ENCODE results near the gene MTMR3.

Gene MTMR3

DNA sequence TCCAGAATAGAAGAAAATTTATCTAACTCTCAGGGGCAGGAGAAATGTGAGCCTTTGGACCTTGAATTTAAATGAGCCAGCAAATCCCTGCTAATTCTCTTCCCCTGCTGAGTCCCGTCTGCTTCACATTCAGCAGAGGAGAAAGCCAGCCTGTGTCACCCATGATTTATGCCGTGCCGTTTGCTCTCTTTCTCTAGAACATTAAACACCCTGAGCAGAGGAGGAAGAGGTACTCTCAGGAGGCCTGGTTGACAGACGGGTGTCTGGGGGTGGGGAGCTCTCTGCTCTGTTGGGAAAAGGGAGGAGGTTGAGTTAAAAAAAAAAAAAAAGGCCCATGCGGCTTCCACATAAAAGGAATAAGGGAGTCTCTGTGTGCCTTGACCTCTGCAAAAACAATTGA is 11.3 kb upstream of the MTMR3 start:
- no peak for DNase-seq

DNA sequence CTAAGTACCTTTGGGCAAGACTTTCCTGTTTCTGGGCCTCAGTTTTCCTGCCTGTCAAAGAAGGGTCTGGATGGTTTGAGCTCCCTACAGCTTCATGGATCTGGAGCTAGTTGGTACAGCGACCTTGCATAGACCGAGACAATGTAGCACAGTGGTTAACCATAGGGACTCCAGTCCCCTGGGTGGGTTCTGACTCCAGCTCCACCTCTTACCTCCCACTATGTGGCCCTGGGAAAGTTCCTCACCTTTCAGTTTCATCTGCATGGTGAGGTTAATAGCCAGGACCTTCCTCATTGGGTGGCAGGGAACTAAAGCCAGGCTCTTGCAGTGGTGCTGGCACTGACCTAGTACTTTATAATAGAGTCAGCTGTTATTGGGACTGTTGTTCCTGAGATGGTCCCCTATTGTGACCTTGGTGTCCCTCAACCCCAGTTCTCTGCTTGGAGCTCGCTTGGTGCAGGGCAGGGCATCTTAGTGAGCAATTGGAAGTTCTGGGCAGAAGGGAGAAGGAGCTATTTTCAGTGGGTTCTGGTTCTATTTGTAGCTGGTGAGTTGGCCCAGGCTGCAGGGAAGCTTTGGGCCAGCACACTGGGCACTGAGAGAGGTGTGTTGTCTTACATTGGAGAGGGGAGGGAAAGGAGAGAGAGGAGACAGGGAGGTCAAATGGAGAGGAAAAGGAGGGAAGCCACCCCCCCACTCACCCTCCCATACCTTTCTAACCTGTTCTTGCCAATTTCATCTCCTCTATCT is 10.7 kb upstream of the MTMR3 start:
- no peak for DNase-seq

DNA sequence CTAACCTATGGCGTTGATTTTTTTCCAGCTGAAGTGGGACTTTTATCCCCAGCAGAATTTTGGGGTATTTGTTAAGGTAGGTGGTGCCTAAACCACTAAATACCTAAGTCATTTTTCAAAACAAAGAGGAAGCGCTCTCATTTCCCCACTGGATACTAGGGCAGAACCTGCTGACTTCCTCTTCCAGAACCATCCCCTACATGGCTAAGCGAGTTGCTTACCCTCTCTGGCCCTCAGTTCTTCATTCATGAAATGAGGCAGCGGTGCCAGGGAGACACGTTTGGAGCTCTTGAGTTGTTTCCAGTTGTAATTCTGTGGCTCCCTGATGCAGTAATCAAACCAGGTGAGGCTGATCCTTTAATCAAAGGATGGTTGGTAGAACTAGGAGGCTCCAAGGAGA is 10.0 kb upstream of the MTMR3 start:
- peak in 1 of 2 experiments; percentile 26 for DNase-seq

DNA sequence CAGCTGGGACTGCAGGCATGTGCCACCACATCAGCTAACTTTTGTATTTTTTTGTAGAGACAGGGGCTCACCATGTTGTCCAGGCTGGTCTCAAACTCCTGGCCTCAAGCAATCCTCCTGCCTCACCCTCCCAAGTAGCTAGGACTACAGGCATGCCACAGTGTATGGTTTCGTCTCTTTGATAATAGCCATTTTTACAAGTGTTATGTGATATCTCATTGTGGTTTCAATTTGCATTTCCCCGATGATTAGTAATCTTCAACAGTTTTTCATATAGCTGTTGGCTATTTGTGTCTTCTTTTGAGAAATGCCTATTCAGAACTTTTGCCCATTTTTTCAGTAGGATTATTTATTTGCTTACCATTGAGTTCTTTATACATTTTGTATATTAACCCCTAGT is 9.0 kb upstream of the MTMR3 start:
- no peak for DNase-seq

DNA sequence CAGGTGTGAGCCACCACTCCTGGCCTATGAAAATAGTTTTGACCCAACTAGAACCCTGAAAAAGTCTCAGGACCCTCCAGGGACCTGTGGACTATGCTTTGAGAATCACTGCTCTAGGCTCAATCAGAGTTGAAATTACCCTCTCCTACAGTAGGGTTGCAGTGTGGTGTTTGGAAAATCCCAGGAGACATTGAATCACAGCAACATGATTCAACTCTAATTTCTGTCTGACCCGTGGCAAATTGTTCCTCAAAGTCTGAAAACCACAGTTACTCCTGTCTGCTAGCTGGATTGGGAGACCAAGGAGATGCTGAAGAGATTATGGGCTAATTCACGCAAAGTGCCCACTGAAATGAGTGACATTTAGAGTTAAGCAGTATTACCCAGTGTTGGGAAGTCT is 5.4 kb upstream of the MTMR3 start:
- no peak for DNase-seq

DNA sequence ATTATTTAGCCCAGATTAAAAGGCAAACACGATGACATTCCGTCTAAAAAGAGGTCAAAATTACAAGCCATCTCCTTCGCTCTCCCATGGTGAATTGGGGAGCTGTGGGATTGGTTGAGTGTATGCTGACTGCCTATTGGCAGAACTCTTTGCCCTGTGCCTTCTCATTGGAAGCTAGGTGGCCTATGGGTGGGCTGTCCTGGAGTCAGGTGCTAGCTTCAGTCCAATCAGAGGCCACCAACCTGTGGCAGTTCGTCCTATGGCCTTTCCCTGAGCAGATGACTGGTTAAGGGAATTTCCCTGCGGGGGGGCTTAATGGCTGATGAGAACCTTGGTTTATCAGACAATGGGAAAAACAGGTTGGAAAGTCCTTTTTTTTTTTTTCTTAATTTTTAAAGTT is 3.2 kb upstream of the MTMR3 start:
- DNase-seq = no peak

DNA sequence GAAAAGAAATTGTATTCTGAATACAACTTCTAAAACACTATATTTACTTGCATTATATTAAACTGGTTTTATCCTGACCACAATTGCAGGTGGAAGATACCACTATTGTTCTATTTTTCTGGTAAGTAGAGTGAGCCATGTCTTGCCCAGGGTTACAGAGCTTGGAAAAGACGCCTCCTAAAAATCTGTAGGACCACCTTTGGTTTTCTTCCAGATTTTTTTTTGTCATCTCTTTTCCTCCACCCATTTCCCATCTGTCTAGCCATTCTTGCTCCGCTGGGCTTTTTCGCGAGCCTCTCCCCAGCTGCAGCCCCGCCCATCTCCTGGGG is 294 bp upstream of the MTMR3 start:
- no peak for DNase-seq

DNA sequence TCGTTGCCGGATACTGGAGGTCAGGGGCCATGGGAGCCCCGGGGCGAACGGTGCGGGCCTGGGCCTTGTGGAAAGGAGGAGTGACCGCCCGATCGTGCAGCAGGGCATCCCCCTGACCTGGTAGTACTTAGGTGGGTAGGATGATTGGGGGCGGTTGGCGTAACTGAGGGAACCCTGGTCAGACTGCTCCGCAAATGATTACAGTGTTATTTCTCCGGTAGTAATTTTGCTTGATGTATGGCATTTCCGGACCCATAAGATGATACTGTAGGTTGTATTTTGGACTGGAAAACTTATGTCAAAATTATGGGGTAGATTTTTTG is 762 bp downstream of the MTMR3 start:
- DNase-seq = peak in 1 of 2 experiments; percentile 19

DNA sequence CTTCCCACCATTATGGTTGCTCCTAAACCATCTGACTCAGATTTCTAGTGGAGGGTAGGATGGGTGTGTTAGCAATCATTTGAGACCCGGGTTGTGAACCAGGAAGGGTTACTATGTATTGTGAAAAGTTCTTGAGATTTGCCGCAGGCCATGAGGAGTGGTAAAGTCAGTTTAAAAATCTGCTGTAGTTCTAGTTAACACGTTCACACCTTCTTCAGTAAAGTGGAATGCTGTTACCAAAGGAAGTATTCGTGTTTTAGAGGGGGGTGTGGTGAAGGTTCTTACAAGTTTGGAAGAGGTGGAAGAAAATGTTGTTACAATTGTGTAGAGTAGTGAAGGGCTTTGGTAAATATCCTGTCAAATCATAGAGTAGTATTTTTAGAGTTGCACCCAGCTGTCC is 2.6 kb downstream of the MTMR3 start:
- DNase-seq = no peak

DNA sequence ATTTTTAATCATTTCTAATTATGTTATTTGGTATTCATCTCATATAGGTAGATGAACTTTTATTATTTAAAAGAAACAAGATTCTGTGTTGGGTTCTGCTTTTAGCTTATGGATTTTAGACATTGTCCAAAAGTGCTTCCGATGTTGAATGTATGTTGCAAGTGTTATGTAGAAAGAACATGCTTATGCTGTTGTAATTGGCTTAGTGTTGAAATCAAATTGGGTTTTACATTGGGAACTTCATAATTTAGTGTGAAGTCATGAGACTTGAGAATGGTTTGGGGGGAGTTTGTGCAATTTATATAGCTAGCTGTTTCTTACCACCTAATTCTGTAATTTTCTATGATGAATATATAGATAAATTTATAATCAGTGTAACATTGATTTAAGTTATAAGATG is 3.6 kb downstream of the MTMR3 start:
- DNase-seq = no peak

DNA sequence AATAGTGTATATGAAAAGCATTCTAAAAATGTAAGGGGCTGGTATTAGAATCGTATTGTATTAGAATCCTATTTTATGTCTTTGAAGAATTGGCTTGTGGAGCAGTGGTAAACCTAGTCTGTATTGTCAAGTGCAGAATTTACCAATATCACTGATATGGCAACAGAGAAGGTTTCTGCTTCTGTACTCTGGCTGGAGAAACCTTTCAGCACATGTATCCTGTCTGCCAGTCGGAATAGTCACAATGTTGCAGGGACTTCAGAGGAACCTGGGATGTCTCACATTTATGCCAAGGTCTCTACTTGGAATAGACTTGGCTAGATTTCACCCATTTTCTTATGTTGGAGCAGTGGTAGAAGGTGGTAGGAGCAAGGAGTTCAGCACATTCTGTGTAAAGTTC is 4.4 kb downstream of the MTMR3 start:
- DNase-seq = no peak

DNA sequence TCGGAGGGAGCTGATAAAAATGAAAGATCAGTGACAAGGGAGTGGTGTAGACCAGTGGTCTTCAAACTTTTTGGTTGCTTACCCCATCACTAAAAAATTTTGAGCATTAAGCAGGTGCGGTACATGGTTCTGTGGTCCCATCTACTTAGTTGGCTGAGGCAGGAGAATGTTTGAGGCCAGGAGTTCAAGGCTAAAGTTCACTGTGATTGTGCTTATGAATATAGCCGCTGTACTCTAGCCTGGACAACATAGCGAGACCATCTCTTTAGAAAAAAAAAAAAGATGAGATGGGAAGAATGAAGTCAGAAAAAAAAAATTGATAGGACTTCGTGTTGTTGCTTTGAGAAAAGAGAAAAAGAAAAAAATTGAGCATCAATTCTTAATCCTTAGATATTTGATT is 7.8 kb downstream of the MTMR3 start:
- no peak for DNase-seq

DNA sequence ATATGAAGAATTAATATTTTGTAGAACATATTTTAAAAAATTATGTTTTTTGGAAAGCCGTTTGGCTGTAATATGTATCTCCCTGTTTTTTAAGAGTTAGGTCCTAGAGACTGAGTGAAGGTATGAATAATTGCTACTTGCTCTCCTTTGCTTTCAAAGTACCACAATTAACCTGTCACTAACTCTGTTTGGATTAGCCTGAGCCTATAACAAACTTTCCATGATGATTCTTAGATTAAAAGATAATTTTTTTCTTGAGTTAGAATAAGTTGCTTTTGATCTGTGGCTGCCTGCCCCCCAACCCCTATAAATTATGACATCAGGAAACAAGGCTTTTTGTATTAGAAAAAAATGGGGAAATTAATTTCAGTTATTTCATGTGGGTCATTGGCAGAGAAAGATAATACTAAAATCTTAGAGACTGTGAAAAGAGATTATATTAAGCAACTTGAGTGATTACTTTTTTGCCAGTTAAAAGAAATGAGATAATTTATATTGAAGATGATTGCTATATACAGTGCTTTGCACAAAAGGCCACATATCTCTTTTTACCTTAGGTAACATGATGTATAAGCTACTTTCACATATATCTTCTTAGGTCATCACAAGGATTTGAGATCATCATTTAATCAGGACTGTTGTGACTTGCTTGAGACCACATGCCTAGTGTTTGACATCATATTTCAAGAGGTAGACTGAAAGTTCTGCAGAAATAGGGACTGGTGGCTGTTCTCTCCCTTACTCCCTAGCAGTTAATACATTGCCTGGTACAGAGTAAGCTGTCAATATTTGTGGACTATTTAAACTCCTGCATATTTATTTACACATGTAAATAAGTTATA is 9.6 kb downstream of the MTMR3 start:
- no peak for DNase-seq

DNA sequence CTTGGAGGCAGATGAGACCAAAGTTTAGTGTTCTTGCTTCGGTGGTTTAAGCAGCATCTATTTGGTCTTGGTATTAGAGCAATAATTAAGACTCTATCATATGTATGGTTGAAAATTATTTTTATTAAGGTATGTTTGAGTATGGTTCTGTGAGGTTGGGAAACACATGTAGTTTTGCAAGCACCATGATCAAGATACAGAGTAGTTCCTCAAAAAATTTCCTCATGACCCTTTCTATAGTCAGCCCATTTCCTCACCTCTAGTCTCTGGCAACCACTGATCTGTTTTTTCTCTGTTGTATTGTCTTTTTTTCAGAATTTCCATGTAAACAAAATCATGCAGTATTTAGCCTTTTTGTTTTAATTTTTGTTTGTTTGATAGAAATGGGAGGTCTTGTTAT is 18.4 kb downstream of the MTMR3 start:
- DNase-seq = peak; percentile 67 to 80

DNA sequence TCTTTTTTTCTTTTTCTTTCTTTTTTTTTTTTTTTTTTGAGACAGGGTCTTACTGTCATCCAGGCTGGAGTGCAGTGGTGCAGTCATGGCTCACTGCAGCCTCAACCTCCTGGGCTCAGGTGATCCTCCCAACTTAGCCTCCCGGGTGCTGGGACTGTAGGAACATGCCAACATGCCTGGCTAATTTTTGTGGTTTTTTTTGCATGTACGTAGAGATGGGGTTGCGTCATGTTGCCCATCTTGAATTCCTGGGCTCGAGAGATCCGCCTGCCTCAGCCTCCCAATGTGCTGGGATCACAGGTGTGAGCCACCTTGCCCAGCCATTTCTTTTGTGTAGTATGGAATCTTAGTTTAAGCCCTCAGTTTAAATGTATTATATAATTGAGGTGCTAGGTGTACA is 20.4 kb downstream of the MTMR3 start:
- no peak for DNase-seq

DNA sequence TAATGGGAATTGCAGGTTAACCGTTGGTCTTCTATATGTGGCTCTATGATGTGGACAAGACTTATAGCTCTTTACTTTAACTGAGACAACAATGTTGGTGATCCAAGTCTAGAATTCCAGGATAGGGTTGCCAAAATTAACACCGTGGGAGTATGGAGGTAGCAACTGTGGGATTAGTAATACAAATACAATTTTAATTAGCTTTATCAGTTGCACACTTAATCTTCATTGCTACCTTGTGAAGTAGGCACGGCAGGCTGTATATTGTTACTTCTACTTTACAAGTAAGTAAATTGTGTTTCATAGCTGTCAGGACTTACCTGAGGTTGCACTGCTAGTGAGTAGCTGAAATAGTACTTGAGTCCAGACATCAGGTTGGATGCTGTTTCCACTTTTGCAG is 21.0 kb downstream of the MTMR3 start:
- no peak for DNase-seq

DNA sequence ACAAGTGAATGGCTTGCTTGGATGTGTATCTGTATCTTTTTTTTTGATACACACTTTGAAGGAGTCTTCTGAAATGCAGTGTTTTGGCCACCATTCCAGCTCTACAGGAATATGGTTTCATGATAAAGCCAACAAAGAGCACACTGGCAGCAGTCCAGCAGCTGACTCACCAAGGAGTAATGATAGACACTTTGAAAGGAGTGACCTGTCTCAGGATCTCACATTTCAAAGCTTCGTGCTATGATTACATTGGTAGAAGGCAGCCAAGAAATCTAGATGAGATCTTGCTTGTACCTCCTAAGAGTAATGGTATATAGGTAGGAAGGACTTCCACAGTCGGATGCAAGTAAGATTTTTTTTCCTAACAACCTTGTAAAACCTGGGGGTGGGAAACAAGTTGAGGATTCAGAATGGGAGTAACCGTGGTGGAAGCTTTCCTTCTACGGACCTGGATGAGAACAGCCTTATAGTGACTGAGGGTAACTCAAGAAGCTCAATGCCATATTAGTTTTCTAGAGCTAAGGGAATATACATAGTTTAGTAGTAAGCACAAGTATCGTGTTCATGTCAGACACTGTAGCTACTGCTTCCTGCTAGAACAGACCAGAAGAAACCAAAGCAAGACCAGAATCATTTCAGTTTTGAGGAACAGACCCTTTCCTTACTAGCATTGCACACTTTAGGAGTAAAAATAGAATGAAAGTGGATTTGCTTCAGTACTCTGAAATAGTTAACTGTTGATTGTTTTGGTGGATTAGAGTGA is 25.0 kb downstream of the MTMR3 start:
- DNase-seq = peak; percentile 68 to 72

DNA sequence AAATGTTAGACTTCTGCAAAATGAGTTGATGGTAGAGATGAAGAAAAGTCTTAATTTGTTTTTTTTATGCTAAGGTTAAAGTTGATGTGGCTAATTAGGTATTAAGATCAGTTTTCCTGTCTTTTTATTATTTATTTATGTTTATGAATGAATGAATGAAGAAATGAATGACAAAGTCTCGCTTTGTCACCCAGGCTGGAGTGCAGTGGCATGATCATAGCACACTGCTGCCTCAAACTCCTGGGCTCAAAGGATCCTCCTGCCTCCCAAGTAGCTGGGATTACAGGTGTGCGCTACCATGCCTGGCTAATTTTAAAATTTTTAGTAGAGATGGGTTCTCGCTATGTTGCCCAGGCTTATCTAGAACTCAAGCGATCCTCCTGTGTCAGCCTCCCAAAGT is 29.2 kb downstream of the MTMR3 start:
- DNase-seq = no peak

DNA sequence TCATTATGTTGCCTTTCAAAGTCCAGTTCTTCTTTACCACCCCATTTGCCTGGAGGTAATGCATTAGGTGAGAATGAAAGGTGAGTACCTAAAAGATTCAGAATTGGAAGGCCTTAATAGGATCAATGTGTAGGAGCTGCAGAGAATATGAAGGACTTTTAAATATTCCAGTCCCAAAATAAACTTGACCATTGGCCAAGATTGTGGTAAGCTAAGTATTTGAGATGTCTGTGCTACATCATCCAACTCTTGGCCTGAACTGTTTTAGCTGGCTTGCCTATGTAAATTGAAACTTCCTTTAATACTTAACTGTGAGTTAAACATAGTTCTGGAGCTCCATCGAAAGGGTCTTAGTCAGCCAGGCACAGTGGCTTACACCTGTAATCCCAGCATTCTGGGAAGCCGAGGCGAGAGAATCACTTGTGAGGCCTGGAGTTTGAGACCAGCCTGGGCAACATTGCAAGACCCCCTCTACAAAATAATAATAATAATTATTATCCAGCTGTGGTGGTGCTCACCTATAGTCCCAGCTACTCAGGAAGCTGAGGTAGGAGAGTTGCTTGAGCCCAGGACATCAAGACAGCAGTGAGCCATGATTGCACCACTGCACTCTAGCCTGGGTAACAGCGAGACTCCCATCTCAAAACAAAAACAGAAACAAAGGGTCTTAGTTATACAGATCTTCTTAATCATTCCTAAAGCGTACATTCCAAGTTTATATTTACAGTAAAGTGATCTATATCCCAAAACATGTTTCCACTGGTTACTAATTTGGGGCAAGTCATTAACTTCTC is 29.8 kb downstream of the MTMR3 start:
- no peak for DNase-seq

DNA sequence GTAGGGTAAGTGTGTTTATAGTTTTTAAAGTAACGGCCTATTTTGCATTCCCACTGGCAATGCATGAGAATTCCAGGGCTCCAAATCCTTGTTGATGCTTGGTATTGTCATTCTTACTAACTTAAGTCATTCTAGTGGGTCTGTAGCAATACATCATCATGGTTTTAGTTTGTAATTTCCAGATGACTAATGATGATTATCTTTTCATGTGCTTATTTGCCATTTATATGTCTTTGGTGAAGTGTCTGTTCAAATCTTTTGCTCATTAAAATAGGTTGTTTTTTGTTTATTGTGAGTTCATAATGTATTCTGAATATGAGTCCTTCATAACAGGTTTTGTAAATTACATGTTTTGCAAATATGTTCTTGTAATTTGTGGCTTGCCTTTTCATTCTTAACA is 31.2 kb downstream of the MTMR3 start:
- no peak for DNase-seq

DNA sequence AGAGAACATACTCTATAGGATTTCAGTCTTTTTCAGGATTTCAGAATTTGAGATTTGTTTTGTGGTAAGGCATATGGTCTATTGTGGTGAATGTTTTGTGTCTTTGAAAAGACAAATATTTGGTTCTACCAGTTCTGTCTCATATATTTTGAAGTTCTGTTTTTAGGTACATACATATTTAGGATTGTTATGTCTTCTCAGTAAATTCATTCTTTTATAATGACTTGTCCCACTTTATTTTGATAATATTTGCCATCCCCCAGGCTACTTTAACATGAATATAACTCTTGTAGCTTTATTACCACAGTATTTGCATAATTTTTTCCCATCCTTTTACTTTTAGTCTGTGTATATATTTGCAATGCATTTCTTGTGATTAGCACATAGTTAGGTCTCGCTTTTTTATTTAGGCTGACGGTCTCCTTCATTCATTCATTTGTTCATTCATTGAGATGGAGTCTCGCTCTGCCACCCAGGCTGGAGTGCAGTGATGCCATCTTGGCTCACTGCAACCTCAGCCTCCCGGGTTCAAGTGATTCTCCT is 32.1 kb downstream of the MTMR3 start:
- no peak for DNase-seq

DNA sequence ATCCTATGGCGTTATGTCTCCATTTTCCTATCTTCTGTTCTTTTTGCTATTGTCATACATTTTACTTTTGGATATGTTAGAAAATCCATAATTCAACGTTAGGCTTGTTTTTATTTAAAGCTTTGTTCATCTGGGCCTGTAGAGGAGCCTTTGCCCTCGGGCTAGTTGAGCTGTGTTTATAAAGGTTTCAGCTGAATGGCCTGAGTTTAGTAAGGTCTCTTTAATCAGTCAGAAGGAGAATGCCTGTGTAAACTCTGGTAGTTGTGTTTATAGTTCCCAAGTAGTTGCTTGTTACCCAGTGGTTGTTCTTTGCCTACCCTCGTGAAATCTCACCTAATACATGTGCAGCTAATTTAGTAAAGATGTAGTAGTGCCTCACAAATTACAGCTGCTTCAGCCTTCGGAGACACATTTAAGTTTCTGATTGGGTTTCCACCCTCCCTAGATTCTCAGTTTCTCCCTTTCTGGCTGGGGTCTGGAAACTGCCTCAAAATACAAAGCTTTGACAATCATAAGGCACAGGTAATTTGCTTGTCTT is 33.1 kb downstream of the MTMR3 start:
- DNase-seq = no peak

All from Kasumi-1 (cell line).